GM21423 (cell line): ENCODE data around the gene ADD3.
A peak's percentile ranks its signal among the peaks of the same experiment; 100 is the strongest.

Experiments used
- ATAC-seq: cut with Tn5 transposase; IDR thresholded peaks from one replicate; pipeline ENCODE4 v1.9.1; 2021; ENCODE audit warnings: mild to moderate bottlenecking, moderate library complexity; ENCODE audit not compliant: unreplicated experiment

The ADD3 gene

GRCh38 chr10:109998513-109998912 is 9.3 kb upstream of the ADD3 start:
- no peak for ATAC-seq

GRCh38 chr10:110002801-110003523 is 4.8 kb upstream of the ADD3 start:
- no peak for ATAC-seq

GRCh38 chr10:110003524-110003885 is 4.3 kb upstream of the ADD3 start:
- no peak for ATAC-seq

GRCh38 chr10:110005719-110006118 is 2.1 kb upstream of the ADD3 start:
- ATAC-seq: no peak

DNA sequence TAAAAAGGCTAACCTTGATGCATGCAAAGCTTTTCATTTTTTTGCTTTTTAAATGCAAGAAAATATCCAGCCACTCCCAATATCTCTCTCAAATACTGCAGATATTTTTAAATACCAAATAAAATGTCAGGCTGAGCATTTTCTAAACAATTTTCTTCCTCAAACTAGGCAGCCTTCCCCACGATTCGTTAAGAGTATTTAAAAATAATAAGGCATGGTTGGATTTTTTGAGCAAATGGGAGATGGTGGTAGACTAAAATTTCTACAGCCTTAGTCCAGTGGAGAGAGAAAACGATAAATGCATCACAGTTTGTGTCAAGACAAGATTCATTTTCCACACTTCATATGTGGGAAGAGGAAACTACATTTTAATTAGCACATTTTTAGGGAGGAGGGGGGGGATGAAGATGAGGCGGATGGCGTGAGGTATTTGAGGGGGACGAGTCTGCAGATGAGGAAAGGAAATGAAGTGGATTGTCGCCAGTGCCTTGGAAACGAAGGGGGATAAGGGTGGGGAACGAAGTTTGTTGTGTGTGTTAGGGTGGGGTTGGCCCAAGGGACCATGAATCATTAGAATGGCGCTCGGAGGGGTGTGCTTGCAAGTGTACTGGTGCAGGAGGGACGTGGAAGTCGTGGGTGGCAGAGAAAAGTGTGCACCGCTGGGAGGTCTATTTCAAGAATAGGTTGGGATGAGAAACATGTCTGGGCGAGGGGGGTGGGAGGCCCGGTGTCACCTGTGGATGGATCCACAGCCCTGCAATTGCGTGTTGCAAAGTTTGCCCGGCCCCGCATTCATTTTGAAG is 1.2 kb upstream of the ADD3 start:
- ATAC-seq: no peak

DNA sequence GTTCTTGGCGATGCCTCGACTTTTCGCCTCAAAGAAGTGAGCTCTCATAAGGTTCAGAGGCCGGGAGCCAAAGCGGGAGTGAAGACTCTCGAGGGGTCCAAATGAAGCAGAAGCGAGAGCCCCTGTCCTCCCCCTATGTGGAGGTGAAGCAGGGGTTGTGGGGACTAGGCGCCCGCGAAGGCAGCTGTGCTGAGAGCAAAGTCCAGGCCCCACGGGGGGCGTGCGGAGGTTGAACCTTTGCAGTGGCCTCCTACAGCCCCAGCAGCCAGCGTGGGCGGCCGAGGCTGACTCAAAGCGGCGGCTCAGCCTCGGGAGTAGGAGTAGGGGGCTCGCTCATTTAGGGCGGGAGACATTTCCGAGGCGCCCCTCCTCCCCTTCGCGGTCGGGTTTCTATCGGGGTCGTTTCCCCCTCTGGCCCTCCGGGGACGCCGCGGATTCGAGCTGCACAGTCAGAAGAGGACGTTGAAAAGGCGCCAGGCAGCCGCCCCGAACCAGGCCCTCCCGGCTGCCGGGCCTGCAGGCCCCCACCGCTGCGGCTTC is 553 bp upstream of the ADD3 start:
- ATAC-seq: peak; percentile 15

DNA sequence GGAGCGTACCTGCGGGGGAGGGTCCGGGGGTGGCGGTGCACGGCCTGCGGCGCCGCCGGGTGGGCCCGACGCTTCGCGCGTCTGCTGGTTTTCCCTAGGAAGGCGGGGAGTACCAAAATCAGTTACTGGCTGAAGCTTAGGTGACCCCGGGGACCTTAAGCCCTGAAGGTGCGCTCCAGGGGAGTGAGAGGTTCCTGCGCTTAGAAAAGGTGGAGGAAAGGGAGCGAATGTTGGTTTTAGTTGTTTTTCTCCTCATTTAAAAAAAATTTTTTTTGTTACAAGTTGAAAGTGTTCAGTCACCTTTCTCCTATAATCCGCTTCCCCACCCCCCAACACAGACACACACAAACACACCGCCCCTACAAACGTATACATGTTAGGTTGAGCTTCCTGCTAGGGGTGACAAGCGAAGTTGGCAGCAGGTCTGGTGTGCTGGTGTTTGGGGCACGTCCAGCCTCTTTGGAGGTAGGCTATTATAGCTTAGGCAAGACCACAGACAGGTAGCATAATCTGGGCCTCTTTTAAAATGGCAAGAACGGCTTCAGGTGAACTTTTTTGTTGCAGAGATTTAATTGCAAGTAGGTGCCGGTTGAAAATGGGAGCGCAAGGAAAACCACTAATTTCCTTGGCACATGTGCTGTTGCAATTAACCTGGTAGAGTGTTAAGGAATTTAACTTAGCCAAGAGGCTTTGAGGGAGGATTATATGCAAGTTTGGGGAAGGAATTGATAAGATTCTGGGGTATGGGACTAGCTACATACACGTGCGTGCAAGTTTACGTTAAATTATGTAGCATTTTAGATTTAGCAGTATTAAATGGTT is 945 bp downstream of the ADD3 start:
- ATAC-seq: peak; percentile 22

GRCh38 chr10:110009736-110010475 is 2.1 kb downstream of the ADD3 start:
- peak; percentile 24 for ATAC-seq

GRCh38 chr10:110010486-110011378 is 2.9 kb downstream of the ADD3 start:
- no peak for ATAC-seq

- ATAC-seq: no peak
Observed at GRCh38 chr10:110011681-110012080, 3.9 kb downstream of the ADD3 start.

DNA sequence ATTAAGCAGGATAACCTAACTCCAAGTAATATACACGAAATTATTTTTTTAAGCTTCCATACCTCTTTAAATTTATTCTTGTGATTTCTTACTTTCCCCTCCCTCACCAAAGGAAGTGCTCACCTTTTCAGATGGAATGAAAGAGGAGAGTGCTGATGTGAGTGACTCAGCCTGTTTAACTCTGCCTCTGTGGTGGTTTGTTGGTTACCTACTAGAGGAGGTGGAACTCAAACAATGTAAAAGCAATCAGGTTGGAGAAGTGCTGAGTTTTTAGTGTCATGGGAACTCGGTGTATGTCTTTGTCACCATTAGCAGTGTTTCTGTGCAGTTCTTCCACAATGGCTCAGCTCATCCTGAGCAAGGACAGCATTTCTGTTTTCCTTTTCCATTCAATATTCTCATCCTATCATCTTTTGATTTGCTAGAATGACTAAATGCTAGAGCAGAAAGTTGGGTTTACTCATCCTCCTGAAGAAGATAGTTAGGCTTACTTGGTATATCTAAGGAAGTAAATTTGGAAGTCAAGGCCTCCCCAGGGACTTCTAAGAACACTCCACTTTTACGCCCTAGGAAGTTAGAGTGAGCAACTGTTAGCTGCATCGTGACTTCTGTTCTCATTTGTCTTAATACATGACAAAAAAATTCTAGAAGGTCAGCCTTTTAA is 6.0 kb downstream of the ADD3 start:
- no peak for ATAC-seq

GRCh38 chr10:110016039-110016438 is 8.3 kb downstream of the ADD3 start:
- ATAC-seq: no peak

DNA sequence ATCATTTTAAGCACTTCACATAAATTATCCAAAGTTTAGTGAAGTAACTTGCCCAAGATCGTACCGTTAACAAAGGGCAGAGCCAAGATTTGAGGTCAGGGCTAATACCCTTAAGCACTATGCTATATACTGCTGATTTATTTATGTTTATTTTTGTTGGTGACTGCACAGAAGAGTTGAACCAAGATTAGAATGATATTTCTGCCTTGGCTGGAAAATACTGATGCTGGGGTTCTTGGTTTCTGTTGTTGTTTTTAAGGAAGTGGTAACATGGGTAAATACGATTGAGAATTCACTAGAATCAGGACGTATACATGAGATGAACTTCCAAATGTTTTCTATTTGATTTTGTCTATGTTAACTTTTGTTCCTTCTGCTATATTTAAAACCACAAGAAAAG is 9.3 kb downstream of the ADD3 start:
- no peak for ATAC-seq

DNA sequence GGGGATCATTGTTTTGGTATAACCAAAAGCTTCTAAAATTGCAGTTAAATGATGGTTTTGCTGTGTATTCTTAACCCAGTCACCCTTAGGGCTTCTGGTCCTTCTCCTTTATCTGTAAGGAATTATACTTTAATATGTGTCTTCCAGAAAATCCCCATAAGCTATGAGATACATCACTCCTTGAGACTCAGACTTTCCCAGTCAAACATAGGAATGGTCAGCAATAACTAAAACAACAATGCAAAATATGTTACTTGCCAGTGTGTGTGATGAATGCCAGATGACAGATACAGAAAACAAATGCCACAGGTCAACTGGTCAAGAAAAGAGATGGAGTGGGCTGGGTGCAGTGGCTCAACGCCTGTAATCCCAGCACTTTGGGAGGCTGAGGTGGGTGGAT is 10.1 kb downstream of the ADD3 start:
- no peak for ATAC-seq

DNA sequence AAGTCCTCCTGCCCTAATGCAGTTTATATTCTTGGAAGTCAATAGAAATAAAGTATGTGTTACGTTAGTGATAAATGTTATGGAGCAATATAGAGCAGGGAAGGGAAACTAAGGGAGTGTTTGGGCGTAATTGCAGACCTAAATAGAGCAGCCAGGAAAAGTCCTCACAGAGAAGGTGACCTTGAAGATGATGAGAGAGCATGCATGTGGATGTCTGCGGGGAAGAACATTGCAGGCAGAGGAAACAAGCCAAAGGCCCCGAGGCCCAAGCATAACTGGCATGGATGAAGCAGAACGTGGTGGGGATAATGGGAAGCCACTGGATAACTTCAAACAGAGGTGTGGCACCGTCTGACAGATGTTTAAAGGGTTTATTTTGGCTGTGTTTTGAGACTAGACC is 12.5 kb downstream of the ADD3 start:
- ATAC-seq: no peak

DNA sequence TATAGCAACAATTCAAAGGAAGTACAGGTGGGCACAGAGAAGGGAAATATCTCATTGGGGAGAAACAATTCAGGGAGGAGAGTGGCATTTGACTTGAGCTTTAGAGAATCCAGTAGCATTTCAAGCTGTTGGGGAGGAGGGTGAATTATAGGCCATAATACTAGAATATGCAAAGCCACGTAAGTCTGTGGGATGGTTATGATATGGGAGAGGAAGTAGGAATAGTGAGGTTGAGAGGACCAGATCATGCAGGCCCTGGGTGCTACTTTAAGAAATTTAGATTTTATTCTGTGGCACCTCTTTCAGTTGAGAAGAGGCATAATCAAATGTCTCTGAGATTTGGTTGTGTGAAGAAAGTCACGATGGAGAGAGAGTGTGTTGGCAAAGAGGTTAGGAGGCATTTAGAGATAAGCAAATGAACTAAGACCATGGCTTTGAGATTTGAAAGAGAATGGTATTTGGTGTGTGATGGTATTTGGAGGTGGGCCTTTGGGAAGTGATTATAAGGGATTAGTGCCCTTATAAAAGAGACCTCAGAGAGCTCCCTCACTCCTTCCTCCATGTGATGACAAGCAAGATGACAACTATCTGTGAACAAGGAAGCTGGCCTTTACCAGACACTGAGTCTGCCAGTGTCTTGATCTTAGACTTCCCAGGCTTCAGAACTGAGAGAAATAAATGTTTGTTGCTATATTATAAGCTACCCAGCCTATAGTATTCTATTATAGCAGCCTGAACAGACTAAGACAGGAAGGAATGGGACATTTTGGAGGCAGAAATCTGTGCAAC is 15.1 kb downstream of the ADD3 start:
- ATAC-seq: no peak

- ATAC-seq: no peak
Observed at GRCh38 chr10:110023785-110024465, 16.1 kb downstream of the ADD3 start.

DNA sequence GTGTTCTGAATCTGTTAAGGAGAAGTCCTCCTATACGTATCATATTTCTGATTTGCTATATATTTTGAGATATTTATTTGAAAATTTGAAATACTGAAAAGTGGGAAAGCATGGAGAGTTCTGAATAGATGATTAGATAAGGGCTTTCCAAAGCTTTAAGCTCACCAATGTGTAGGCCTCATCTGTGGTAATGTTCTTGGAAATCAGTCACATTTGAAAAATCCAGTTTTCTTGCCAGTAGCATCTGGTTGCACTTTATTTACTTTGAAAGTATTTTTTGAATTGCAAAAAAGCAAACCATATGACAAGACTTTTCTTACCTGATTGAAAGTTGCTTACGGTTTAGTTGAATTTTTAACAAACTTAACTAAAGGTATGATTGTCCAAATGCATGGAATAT is 21.7 kb downstream of the ADD3 start:
- no peak for ATAC-seq
